Kidney (tissue), 14 donors: ENCODE data around the gene KLKB1. TPM values are rescaled to one million over a fixed set of nuclear protein-coding genes. Genes with fewer than 3 reads are reported as not detected.

Experiments
- DNase-seq, 5 donors: peaks; one replicate each; pipeline ENCODE4 v3.0.0-alpha.2; 2013 to 2020
- FAIRE-seq: peaks from 2 replicates; lab custom pipeline; 2012; peaks lifted over from hg19 to GRCh38; lab: Jason Lieb, UNC
- H3K27ac ChIP-seq, 2 donors: one replicate each; pipeline ENCODE4 v1.7.0; 2013; ENCODE audit warnings: low read depth in 2 of 2, low read length in 2 of 2, inconsistent platforms in 1 of 2
- H3K27me3 ChIP-seq: one replicate; pipeline ENCODE4 v1.7.1; 2013; ENCODE audit warnings: low read length, inconsistent platforms; ENCODE audit not compliant: control insufficient read depth, insufficient read depth
- H3K36me3 ChIP-seq, 3 donors: one replicate each; pipeline versions ENCODE4 v1.7.0 to v1.7.1; 2013; ENCODE audit warnings: low read length in 3 of 3, control low read depth in 1 of 3, inconsistent platforms in 1 of 3; ENCODE audit not compliant: insufficient read depth in 3 of 3, control insufficient read depth in 2 of 3
- H3K4me1 ChIP-seq, 3 donors: one replicate each; pipeline versions ENCODE4 v1.7.0 to v1.7.1; 2013; ENCODE audit warnings: low read length in 3 of 3, inconsistent platforms in 1 of 3, low read depth in 1 of 3; ENCODE audit not compliant: control insufficient read depth in 2 of 3, insufficient read depth in 2 of 3
- H3K4me3 ChIP-seq, 3 donors: one replicate each; pipeline versions ENCODE4 v1.7.0 to v1.8.1; 2013; ENCODE audit warnings: low read length in 3 of 3, control low read depth in 1 of 3, inconsistent platforms in 1 of 3
- H3K9ac ChIP-seq, 3 donors: one replicate each; pipeline versions ENCODE4 v1.7.0 to v1.7.1; 2013; ENCODE audit warnings: low read length in 3 of 3, control low read depth in 1 of 3, inconsistent platforms in 1 of 3
- H3K9me3 ChIP-seq, 3 donors: one replicate each; pipeline versions ENCODE4 v1.7.0 to v1.7.1; 2013; ENCODE audit warnings: low read length in 3 of 3, control low read depth in 1 of 3, inconsistent platforms in 1 of 3; ENCODE audit not compliant: control insufficient read depth in 2 of 3, insufficient read depth in 1 of 3
- CTCF ChIP-seq: IDR thresholded peaks from 3 replicates; pipeline ENCODE4 v1.5.1; 2012; ENCODE audit warnings: mild to moderate bottlenecking, moderate library complexity, borderline replicate concordance; ENCODE audit not compliant: insufficient read depth; ENCODE audit errors: extremely low read depth
- intact Hi-C: fragments of 100-400 bp; cut with DNase I; formaldehyde crosslinking; loops from one replicate; pipeline ENCODE4 v1.11.1; 2022
- polyA plus RNA-seq: library from polyadenylated mRNA; stranded (reverse); fragments of 350-450 nt; fragmentation: Illumina TruSeq; extraction: RNeasy Lipid Tissue Mini Kit (QIAGEN cat#74804); gene quantifications from one replicate; pipeline ENCODE4 v1.2.3, GENCODE V29; 2014; ENCODE audit warnings: low read depth, low replicate concordance; ENCODE audit not compliant: insufficient read depth
- total RNA-seq: library from RNA; stranded (reverse); fragmentation: NEBNext Ultra II Directional; extraction: Animal tissue kit (Norgen Biotek cat#: 25700); gene quantifications from one replicate; pipeline ENCODE4 v1.2.1, GENCODE V29; 2021
- donor health status: control.
- donor health status: control.
- donor health status: control.
- donor health status: control.
- donor health status: control.
- donor health status: DM: yes; HTN: yes; CAD: no.
- donor health status: Normal renal cell carcinoma (clear cell type).

KLKB1 gene
- total and polyA plus RNA-seq, 2 donors from 2014 or later, result 2.1 to 5.7 TPM

- Histone ChIP-seq H3K27ac (peak overlapping the region; percentile 96 to 99), H3K27me3 (no peaks in the 10 kb centered on the region), H3K9ac (peak overlapping the region; percentile 51 to 82 (median 72)), H3K36me3 (peaks cover 0 to 10% (median 3%) of the 10 kb centered on the region in 3 donors), H3K9me3 (no peaks in the 10 kb centered on the region), H3K4me1 (peaks cover 3 to 17% (median 17%) of the 10 kb centered on the region in 3 donors), H3K4me3 (peak overlapping the region; percentile 77 to 85 (median 78))
- DNase-seq, result peak in 4 of 5 donors; percentile 65 to 89 (median 75)
- intact Hi-C loops, result no loop called here
- no peak for TF ChIP-seq CTCF
- FAIRE-seq, result no peak
Observed at GRCh38 chr4:186190581-186191199, 36.6 kb upstream of the KLKB1 start.

- DNase-seq (peak; percentile 77 to 96 (median 83)), FAIRE-seq (no peak)
- Histone ChIP-seq H3K27me3 (no peaks in the 10 kb centered on the region), H3K36me3 (peaks cover 0 to 15% (median 3%) of the 10 kb centered on the region in 3 donors), H3K27ac (peak within 1 kb of the TSS; percentile 96 to 99), H3K4me1 (peaks cover 3 to 21% (median 17%) of the 10 kb centered on the region in 3 donors), H3K9me3 (no peaks in the 10 kb centered on the region), H3K9ac (peak within 1 kb of the TSS; percentile 69 to 87 (median 72)), H3K4me3 (peak within 1 kb of the TSS; percentile 78 to 92 (median 85))
- intact Hi-C loops, result no loop called here
- TF ChIP-seq CTCF, result peak; percentile 25
Observed at GRCh38 chr4:186191200-186192065, 35.9 kb upstream of the KLKB1 start, which contains the start of gene CYP4V2. Gene CYP4V2, plus strand, starts transcription at chr4:186191567. Its CDS starts 257 bp downstream, at chr4:186191824.

GRCh38 chr4:186192066-186192612 is 35.2 kb upstream of the KLKB1 start:
- intact Hi-C loops, result no loop called here
- H3K27ac ChIP-seq, result peak overlapping the region; percentile 96 to 99
- peak overlapping the region; percentile 50 to 87 (median 69) for H3K9ac ChIP-seq
- DNase-seq (peak in 4 of 5 donors; percentile 54 to 77 (median 64)), FAIRE-seq (no peak)
- H3K4me1 ChIP-seq, result peaks cover 3 to 21% (median 17%) of the 10 kb centered on the region in 3 donors
- TF ChIP-seq CTCF, result no peak
- no peaks in the 10 kb centered on the region for H3K27me3 ChIP-seq
- H3K9me3 ChIP-seq, result no peaks in the 10 kb centered on the region
- peak overlapping the region; percentile 78 to 92 (median 85) for H3K4me3 ChIP-seq
- peaks cover 0 to 15% (median 6%) of the 10 kb centered on the region in 3 donors for H3K36me3 ChIP-seq
